ENCODE data around the gene SUCLG2.

SUCLG2 gene

GRCh38 chr3:67647390-67647878, 7.0 kb downstream of the SUCLG2 start:
- H3K4me3 ChIP-seq (ENCODE audit: control insufficient read depth, low read depth, low read length): no peak overlapping the region
- DNase-seq (ENCODE audit: low read depth): peak; percentile 92
- TF ChIP-seq, protein P1, sequence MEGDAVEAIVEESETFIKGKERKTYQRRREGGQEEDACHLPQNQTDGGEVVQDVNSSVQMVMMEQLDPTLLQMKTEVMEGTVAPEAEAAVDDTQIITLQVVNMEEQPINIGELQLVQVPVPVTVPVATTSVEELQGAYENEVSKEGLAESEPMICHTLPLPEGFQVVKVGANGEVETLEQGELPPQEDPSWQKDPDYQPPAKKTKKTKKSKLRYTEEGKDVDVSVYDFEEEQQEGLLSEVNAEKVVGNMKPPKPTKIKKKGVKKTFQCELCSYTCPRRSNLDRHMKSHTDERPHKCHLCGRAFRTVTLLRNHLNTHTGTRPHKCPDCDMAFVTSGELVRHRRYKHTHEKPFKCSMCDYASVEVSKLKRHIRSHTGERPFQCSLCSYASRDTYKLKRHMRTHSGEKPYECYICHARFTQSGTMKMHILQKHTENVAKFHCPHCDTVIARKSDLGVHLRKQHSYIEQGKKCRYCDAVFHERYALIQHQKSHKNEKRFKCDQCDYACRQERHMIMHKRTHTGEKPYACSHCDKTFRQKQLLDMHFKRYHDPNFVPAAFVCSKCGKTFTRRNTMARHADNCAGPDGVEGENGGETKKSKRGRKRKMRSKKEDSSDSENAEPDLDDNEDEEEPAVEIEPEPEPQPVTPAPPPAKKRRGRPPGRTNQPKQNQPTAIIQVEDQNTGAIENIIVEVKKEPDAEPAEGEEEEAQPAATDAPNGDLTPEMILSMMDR (IDR thresholded peaks at IDR 0.05; ENCODE audit: control insufficient read depth, insufficient read depth, low read depth, low read length, missing control alignments): no peak

- no peak for DNase-seq (ENCODE audit: low read depth)
- H3K4me3 ChIP-seq (ENCODE audit: control insufficient read depth, low read depth, low read length): no peak overlapping the region
- TF ChIP-seq, protein P1 (IDR thresholded peaks at IDR 0.05; ENCODE audit: control insufficient read depth, insufficient read depth, low read depth, low read length, missing control alignments): no peak
Measured at GRCh38 chr3:67646586-67647234, 7.7 kb downstream of the SUCLG2 start.

DNA sequence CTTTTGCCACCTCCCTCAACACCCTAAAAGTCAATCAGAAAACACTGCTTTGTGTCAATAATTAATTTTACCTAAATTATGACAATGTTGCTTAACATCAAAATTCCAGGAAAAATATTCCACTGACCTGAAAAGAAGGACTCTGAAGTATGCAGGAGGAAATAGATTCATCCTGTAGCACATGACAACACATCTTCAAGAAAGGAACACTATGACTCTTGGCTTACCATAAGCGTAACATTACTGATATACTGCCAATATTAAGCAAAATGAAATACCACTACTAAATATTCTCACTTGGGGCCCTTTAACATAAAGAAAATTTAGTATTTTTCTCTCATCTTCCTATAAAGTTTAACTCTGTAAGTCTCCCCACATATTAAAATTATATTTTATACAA, 9.6 kb downstream of the SUCLG2 start:
- TF ChIP-seq, protein P1 (IDR thresholded peaks at IDR 0.05; ENCODE audit: control insufficient read depth, insufficient read depth, low read depth, low read length, missing control alignments): no peak
- no peak overlapping the region for H3K4me3 ChIP-seq (ENCODE audit: control insufficient read depth, low read depth, low read length)
- DNase-seq (ENCODE audit: low read depth): no peak

DNA sequence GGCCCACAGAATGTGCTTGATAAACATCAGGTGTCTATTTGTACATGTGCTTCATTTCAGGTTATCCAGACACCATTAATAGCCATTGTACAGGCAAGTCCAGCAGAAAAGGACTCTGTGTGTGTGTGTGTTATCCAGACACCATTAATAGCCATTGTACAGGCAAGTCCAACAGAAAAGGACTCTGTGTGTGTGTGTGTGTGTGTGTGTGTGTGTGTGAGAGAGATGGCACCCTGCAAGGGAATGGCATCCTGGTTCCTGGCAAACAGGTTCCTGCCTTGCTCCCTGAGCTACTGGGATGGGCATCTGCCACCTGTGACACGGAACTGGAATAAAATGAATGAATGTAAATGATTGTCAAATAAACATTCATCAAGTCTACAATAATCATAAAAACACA, 11.7 kb downstream of the SUCLG2 start:
- DNase-seq (ENCODE audit: low read depth): no peak
- no peak overlapping the region for H3K4me3 ChIP-seq (ENCODE audit: control insufficient read depth, low read depth, low read length)
- TF ChIP-seq, protein P1 (IDR thresholded peaks at IDR 0.05; ENCODE audit: control insufficient read depth, insufficient read depth, low read depth, low read length, missing control alignments): no peak

DNA sequence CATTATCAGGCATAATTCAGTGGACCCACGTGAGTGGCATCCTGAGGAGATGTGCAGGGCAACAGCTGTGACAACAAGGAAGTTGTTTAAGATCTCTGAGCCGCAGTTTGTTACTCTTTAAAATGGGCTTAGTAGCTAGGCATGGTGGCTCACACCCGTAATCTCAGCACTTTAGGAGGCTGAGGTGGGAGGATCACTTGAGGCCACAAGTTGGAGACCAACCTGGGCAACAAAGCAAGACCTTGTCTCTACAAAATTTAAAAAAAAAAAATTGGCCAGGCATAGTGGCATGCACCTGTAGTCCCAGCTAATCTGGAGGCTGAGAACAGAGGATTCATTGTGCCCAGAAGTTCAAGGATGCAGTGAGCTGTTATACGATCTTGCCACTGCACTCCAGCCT, 12.2 kb downstream of the SUCLG2 start:
- DNase-seq (ENCODE audit: low read depth): no peak
- TF ChIP-seq, protein P1 (IDR thresholded peaks at IDR 0.05; ENCODE audit: control insufficient read depth, insufficient read depth, low read depth, low read length, missing control alignments): no peak
- no peak overlapping the region for H3K4me3 ChIP-seq (ENCODE audit: control insufficient read depth, low read depth, low read length)

- H3K4me3 ChIP-seq (ENCODE audit: control insufficient read depth, low read depth, low read length): no peak overlapping the region
- TF ChIP-seq, protein P1 (IDR thresholded peaks at IDR 0.05; ENCODE audit: control insufficient read depth, insufficient read depth, low read depth, low read length, missing control alignments): no peak
- DNase-seq (ENCODE audit: low read depth): no peak
Measured at GRCh38 chr3:67641451-67641850, 13.0 kb downstream of the SUCLG2 start.
